ENCODE results near the gene SLC30A2. TPM values are rescaled to one million over a fixed set of nuclear protein-coding genes. Genes with fewer than 3 reads are reported as not detected.
A peak's percentile ranks its signal among the peaks of the same experiment; 100 is the strongest.

Gene SLC30A2
- polyA plus RNA-seq, 4 donors = 0.09 to 43.2 (median 0.36) TPM

- Histone ChIP-seq H3K4me1 (ENCODE audit: control insufficient read depth in 3 of 3, insufficient read depth in 2 of 3, low read depth in 1 of 3, low read length in 2 of 3) (peaks cover 3 to 52% (median 3%) of the 10 kb centered on the region in 3 donors), H3K27me3 (ENCODE audit: control insufficient read depth in 3 of 3, insufficient read depth in 3 of 3, low read length in 3 of 3) (no peaks in the 10 kb centered on the region), H3K36me3 (ENCODE audit: control insufficient read depth in 3 of 3, insufficient read depth in 2 of 3, low read depth in 1 of 3, low read length in 3 of 3) (no peaks in the 10 kb centered on the region), H3K4me3 (ENCODE audit: low read depth in 1 of 3, low read length in 3 of 3) (no peak overlapping the region), H3K27ac (ENCODE audit: low read depth in 1 of 3, low read length in 2 of 3) (peak overlapping the region in 2 of 3 donors; percentile 14 to 72), H3K9me3 (ENCODE audit: control insufficient read depth in 2 of 2, insufficient read depth in 1 of 2, low read depth in 1 of 2, low read length in 1 of 2) (no peaks in the 10 kb centered on the region)
- DNase-seq (peak; percentile 76 to 82), FAIRE-seq (no peak)
- 18 to 50% (median 40%) methylated on average over 8 of the region's 8 CpGs for WGBS, 3 donors
Observed at GRCh38 chr1:26078286-26079177, 32.6 kb upstream of the SLC30A2 start.

GRCh38 chr1:26077524-26077923 is 31.6 kb upstream of the SLC30A2 start:
- no peaks in the 10 kb centered on the region for H3K36me3 ChIP-seq (ENCODE audit: control insufficient read depth in 3 of 3, insufficient read depth in 2 of 3, low read depth in 1 of 3, low read length in 3 of 3)
- no peaks in the 10 kb centered on the region for H3K27me3 ChIP-seq (ENCODE audit: control insufficient read depth in 3 of 3, insufficient read depth in 3 of 3, low read length in 3 of 3)
- WGBS, 3 donors = 92 to 100% (median 93%) methylated on average over 1 of the region's 1 CpG
- H3K27ac ChIP-seq (ENCODE audit: low read depth in 1 of 3, low read length in 2 of 3) = no peak overlapping the region
- FAIRE-seq (no peak), DNase-seq (no peak)
- no peak overlapping the region for H3K4me3 ChIP-seq (ENCODE audit: low read depth in 1 of 3, low read length in 3 of 3)
- no peaks in the 10 kb centered on the region for H3K9me3 ChIP-seq (ENCODE audit: control insufficient read depth in 2 of 2, insufficient read depth in 1 of 2, low read depth in 1 of 2, low read length in 1 of 2)
- peaks cover 3 to 47% (median 3%) of the 10 kb centered on the region in 3 donors for H3K4me1 ChIP-seq (ENCODE audit: control insufficient read depth in 3 of 3, insufficient read depth in 2 of 3, low read depth in 1 of 3, low read length in 2 of 3)

- WGBS, 3 donors = 60 to 68% (median 64%) methylated on average over 3 of the region's 3 CpGs
- H3K4me1 ChIP-seq (ENCODE audit: control insufficient read depth in 3 of 3, insufficient read depth in 2 of 3, low read depth in 1 of 3, low read length in 2 of 3) = peaks cover 3 to 47% (median 3%) of the 10 kb centered on the region in 3 donors
- no peaks in the 10 kb centered on the region for H3K36me3 ChIP-seq (ENCODE audit: control insufficient read depth in 3 of 3, insufficient read depth in 2 of 3, low read depth in 1 of 3, low read length in 3 of 3)
- no peak overlapping the region for H3K27ac ChIP-seq (ENCODE audit: low read depth in 1 of 3, low read length in 2 of 3)
- FAIRE-seq (no peak), DNase-seq (peak; percentile 48 to 70)
- no peaks in the 10 kb centered on the region for H3K27me3 ChIP-seq (ENCODE audit: control insufficient read depth in 3 of 3, insufficient read depth in 3 of 3, low read length in 3 of 3)
- no peaks in the 10 kb centered on the region for H3K9me3 ChIP-seq (ENCODE audit: control insufficient read depth in 2 of 2, insufficient read depth in 1 of 2, low read depth in 1 of 2, low read length in 1 of 2)
- H3K4me3 ChIP-seq (ENCODE audit: low read depth in 1 of 3, low read length in 3 of 3) = no peak overlapping the region
Observed at GRCh38 chr1:26075421-26076144, 29.7 kb upstream of the SLC30A2 start.

GRCh38 chr1:26072305-26072704 is 26.4 kb upstream of the SLC30A2 start:
- Histone ChIP-seq H3K4me3 (ENCODE audit: low read depth in 1 of 3, low read length in 3 of 3) (no peak overlapping the region), H3K9me3 (ENCODE audit: control insufficient read depth in 2 of 2, insufficient read depth in 1 of 2, low read depth in 1 of 2, low read length in 1 of 2) (no peaks in the 10 kb centered on the region), H3K4me1 (ENCODE audit: control insufficient read depth in 3 of 3, insufficient read depth in 2 of 3, low read depth in 1 of 3, low read length in 2 of 3) (peaks cover 0 to 25% (median 3%) of the 10 kb centered on the region in 3 donors), H3K27me3 (ENCODE audit: control insufficient read depth in 3 of 3, insufficient read depth in 3 of 3, low read length in 3 of 3) (no peaks in the 10 kb centered on the region), H3K27ac (ENCODE audit: low read depth in 1 of 3, low read length in 2 of 3) (no peak overlapping the region), H3K36me3 (ENCODE audit: control insufficient read depth in 3 of 3, insufficient read depth in 2 of 3, low read depth in 1 of 3, low read length in 3 of 3) (no peaks in the 10 kb centered on the region)
- FAIRE-seq (no peak), DNase-seq (no peak)
- WGBS, 3 donors = 34 to 48% (median 35%) methylated on average over 6 of the region's 6 CpGs

- DNase-seq = no peak
- Histone ChIP-seq H3K36me3 (ENCODE audit: control insufficient read depth in 3 of 3, insufficient read depth in 2 of 3, low read depth in 1 of 3, low read length in 3 of 3) (no peaks in the 10 kb centered on the region), H3K27me3 (ENCODE audit: control insufficient read depth in 3 of 3, insufficient read depth in 3 of 3, low read length in 3 of 3) (no peaks in the 10 kb centered on the region), H3K4me3 (ENCODE audit: low read depth in 1 of 3, low read length in 3 of 3) (no peak overlapping the region), H3K27ac (ENCODE audit: low read depth in 1 of 3, low read length in 2 of 3) (no peak overlapping the region), H3K9me3 (ENCODE audit: control insufficient read depth in 2 of 2, insufficient read depth in 1 of 2, low read depth in 1 of 2, low read length in 1 of 2) (no peaks in the 10 kb centered on the region), H3K4me1 (ENCODE audit: control insufficient read depth in 3 of 3, insufficient read depth in 2 of 3, low read depth in 1 of 3, low read length in 2 of 3) (peaks cover 0 to 25% (median 2%) of the 10 kb centered on the region in 3 donors)
- 90 to 94% (median 91%) methylated on average over 6 of the region's 6 CpGs for whole genome bisulfite sequencing, 3 donors
- FAIRE-seq = no peak
Observed at GRCh38 chr1:26070963-26071342, 25.0 kb upstream of the SLC30A2 start.

GRCh38 chr1:26070296-26070962 is 24.5 kb upstream of the SLC30A2 start:
- Histone ChIP-seq H3K9me3 (ENCODE audit: control insufficient read depth in 2 of 2, insufficient read depth in 1 of 2, low read depth in 1 of 2, low read length in 1 of 2) (no peaks in the 10 kb centered on the region), H3K27ac (ENCODE audit: low read depth in 1 of 3, low read length in 2 of 3) (no peak overlapping the region), H3K4me1 (ENCODE audit: control insufficient read depth in 3 of 3, insufficient read depth in 2 of 3, low read depth in 1 of 3, low read length in 2 of 3) (peaks cover 0 to 20% (median 0%) of the 10 kb centered on the region in 3 donors), H3K27me3 (ENCODE audit: control insufficient read depth in 3 of 3, insufficient read depth in 3 of 3, low read length in 3 of 3) (no peaks in the 10 kb centered on the region), H3K36me3 (ENCODE audit: control insufficient read depth in 3 of 3, insufficient read depth in 2 of 3, low read depth in 1 of 3, low read length in 3 of 3) (no peaks in the 10 kb centered on the region), H3K4me3 (ENCODE audit: low read depth in 1 of 3, low read length in 3 of 3) (no peak overlapping the region)
- 85 to 96% (median 91%) methylated on average over 4 of the region's 4 CpGs for WGBS, 3 donors
- FAIRE-seq (no peak), DNase-seq (no peak)

- Histone ChIP-seq H3K27me3 (ENCODE audit: control insufficient read depth in 3 of 3, insufficient read depth in 3 of 3, low read length in 3 of 3) (no peaks in the 10 kb centered on the region), H3K27ac (ENCODE audit: low read depth in 1 of 3, low read length in 2 of 3) (no peak overlapping the region), H3K36me3 (ENCODE audit: control insufficient read depth in 3 of 3, insufficient read depth in 2 of 3, low read depth in 1 of 3, low read length in 3 of 3) (no peaks in the 10 kb centered on the region), H3K4me3 (ENCODE audit: low read depth in 1 of 3, low read length in 3 of 3) (no peak overlapping the region), H3K9me3 (ENCODE audit: control insufficient read depth in 2 of 2, insufficient read depth in 1 of 2, low read depth in 1 of 2, low read length in 1 of 2) (no peaks in the 10 kb centered on the region), H3K4me1 (ENCODE audit: control insufficient read depth in 3 of 3, insufficient read depth in 2 of 3, low read depth in 1 of 3, low read length in 2 of 3) (peaks cover 0 to 19% (median 0%) of the 10 kb centered on the region in 3 donors)
- 84 to 90% (median 90%) methylated on average over 1 of the region's 1 CpG for WGBS, 3 donors
- FAIRE-seq = no peak
- DNase-seq = no peak
Observed at GRCh38 chr1:26069941-26070295, 24.0 kb upstream of the SLC30A2 start.

- Histone ChIP-seq H3K9me3 (ENCODE audit: control insufficient read depth in 2 of 2, insufficient read depth in 1 of 2, low read depth in 1 of 2, low read length in 1 of 2) (no peaks in the 10 kb centered on the region), H3K4me1 (ENCODE audit: control insufficient read depth in 3 of 3, insufficient read depth in 2 of 3, low read depth in 1 of 3, low read length in 2 of 3) (peaks cover 0 to 18% (median 0%) of the 10 kb centered on the region in 3 donors), H3K27me3 (ENCODE audit: control insufficient read depth in 3 of 3, insufficient read depth in 3 of 3, low read length in 3 of 3) (no peaks in the 10 kb centered on the region), H3K36me3 (ENCODE audit: control insufficient read depth in 3 of 3, insufficient read depth in 2 of 3, low read depth in 1 of 3, low read length in 3 of 3) (no peaks in the 10 kb centered on the region), H3K4me3 (ENCODE audit: low read depth in 1 of 3, low read length in 3 of 3) (no peak within 1 kb of the TSS), H3K27ac (ENCODE audit: low read depth in 1 of 3, low read length in 2 of 3) (no peak within 1 kb of the TSS)
- 64 to 71% (median 71%) methylated on average over 9 of the region's 9 CpGs for WGBS, 3 donors
- DNase-seq (no peak), FAIRE-seq (no peak)
Observed at GRCh38 chr1:26067432-26067911, 21.6 kb upstream of the SLC30A2 start, which contains the start of gene TRIM63. TRIM63 (minus strand) TSS chr1:26067630; CDS start chr1:26067494, 136 bp downstream.
